ENCODE data around the gene PIP4K2B. TPM values are rescaled to one million over a fixed set of nuclear protein-coding genes. Genes with fewer than 3 reads are reported as not detected.

Gene PIP4K2B
- 35.5 and 41.0 TPM in 2 replicates for total RNA-seq

DNA sequence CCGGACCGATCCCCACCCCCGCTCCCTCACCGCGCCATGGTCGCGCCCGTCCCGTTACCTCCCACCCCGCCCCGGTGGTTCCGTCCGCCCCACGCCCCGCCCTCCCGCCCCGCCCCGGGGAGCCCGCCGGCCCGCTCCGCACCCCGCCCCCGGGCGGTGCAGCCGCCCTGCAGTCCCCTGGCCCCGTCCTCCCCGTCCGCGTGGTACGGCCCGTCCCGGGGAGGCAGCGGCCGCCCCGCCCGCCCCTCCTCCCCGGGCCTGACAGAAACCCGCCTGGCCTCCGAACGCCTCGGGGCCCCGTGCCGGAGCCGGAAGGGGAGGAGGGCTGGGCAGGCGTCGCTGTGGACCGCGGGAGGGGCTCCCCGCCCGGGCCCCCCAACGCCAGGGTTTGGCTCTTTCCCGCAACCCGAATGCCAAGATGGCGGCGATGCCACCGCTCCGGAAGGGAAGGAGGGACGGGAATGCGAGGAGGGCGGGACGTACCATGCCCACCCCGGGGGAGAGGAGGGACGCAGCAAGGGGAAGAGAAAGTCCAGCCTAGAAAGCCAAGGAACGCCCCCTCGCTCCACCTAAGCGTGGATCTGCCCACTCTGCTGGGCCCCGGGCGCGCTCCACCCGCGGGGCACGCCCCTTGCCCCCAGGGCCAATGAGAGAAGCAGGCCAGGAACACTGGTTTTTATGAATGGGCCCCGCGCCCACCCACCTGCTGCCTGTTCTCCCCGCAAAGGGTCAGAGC lies at the start of gene PIP4K2B:
TSS of gene PIP4K2B (minus strand) at position 56 of the 736 bp plus-strand sequence. CDS start 132 bp downstream, outside the sequence.

DNA sequence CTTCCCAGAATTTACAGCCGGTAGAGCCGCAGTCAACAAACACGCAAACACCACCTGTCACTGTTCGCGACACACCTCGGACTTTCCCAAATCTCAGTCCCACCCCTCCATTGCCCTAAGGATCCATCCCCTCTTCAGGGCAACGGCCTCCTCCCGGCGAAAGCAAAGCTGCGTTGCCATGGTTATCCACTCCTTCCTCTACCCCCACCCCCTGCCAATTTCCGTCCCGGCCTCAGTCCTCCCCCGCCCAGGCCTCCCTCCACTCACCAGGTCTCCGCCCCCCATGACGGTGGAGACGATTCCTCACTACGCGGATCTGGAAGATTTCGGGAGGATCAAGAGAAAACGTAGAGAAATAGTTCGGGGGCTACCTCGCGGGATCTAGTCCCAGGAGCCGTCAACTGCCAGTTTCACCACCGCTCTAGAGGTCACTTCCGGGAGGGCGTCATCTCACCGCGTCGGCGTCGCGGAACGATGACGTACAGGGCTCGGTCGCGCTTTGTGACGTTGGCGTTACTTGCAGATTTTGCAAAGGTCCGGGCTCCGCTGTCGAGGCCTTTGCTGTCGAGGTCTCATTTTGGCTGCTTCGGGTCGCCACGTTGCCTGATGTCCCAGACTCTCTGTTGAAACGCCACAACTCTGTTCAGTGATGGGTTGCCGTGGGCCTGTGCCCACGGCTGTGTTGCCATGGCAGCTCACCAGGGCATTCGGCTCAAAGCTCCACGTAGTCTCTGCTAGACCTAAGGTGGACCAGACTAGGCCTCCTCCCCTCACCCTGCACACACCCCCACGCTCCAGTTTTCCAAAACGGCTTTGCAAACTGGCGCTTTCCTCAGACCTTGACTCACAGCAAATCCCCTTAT lies 25.8 kb upstream of the PIP4K2B start, which contains the start of gene CWC25:
TSS of gene CWC25 (minus strand) at position 423 of the 863 bp plus-strand sequence. CDS start at position 285, 138 bp downstream.

DNA sequence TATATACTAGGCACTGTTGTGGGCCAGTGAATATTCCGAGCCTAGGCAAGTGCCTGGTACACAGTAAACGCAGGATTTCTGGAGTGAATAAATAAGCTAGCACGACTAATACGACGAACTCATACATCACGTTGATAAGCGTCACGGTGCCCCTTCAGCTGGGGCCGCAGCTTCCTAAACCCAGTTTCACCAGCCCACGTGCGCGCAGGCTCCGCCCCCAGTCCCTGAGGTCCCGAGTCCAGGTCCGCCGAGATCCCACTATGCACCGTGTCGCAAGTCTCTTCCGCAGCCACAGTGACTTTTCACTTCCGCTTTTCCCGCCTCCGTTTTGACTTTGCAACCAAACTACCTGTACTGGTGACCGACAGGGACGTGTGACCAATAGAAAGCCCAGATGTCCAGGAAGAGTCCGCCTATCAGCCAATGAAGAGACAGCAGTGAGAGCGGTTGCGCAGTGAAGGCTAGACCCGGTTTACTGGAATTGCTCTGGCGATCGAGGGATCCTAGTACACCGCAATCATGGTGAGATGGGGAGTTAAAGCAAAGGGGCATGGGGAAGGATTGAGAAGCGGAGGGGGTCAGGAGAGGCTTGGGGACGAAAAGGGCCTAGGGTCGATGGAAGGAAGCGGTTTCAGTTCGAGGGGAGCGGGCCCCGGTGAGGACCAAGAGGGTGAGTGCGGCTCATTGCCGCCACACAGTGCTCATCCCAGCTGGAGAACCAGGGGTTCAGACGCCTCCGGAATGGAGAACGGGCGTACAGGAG lies 46.9 kb downstream of the PIP4K2B start, which contains the start of gene PSMB3:
TSS of gene PSMB3 (plus strand) at position 434 of the 763 bp plus-strand sequence. CDS start at position 520, 86 bp downstream.

DNA sequence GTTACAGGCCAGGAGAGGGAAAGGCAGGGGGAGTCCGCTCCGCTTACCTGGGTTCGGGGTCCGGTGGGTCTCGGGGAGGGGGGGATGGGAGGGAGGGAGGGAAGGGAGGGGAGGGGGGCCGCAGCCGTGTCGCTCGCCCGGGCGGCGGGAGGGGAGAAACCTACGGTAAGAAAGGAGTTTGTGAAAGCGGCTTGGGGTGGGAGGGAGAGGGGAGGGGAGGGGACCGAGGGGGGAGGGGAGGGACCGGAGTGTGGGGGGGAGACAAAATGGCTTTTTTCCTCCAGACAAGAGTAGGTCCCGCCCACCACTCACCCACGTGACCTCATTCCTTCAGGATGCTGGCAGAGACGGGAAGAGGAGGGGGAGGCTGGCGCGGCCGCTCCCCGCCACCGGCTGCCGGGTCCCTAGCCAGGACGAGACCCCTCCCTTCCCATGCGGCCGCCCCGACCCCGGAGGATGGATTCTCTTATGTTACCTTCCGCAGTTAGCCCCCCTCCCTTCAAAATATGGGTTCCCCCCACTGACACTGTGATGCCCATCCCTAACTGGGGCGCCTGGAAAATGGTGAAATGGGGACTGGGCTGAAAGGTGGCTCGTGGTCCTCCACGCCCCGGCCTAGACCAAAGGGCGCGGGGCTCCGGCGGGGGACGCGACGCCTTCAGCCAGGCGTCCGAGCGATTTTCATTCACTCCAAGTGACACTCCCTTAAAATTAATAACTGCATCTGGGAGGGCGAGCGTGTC lies 51.0 kb downstream of the PIP4K2B start, which contains the start of gene PCGF2:
TSS of gene PCGF2 (minus strand) at position 188 of the 743 bp plus-strand sequence. CDS start 7,934 bp downstream, outside the sequence.

DNA sequence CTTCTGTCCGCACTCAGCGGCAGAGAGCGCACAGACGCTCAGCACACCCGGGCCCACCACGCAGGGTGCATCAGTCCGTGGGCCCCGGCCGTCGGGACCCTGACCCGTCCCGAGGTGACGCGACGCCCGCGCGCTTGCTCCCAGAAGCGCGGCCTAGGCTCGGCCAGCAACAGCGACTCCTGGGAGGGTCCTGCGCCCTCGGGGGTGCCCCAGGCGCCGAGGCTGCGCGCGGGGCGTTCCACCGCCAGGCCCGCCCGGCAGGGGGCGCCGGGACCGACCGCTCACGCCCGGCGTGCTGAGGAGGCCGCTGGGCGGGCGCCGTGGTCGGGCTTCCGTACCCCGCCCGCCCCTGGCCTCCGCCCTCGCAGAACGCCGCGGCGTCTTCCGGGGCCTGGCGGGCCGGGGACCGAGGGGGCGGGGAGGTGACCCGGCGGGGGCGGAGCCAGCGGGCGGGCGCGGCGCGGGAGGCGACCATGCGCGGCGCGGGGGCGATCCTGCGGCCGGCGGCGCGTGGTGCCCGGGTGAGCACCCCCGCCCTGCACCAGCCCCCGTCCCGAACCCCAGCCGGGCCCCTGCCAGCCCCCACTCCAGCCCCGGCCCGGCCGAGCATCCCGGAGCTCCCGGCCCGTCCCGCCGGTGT lies 69.3 kb downstream of the PIP4K2B start, which contains the start of gene CISD3:
TSS of gene CISD3 (plus strand) at position 456 of the 640 bp plus-strand sequence. CDS start at position 474, 18 bp downstream.

Other genes with a start within 250 kb of the PIP4K2B start
- 0.31 and 1.0 TPM in 2 replicates for gene SRCIN1, start 193.6 kb downstream of the PIP4K2B start, total RNA-seq
- 4.1 and 6.3 TPM in 2 replicates for gene EPOP, start 124.6 kb downstream of the PIP4K2B start, total RNA-seq
- gene MLLT6, start 94.3 kb downstream of the PIP4K2B start, total RNA-seq = 19.3 and 20.5 TPM in 2 replicates
- gene CISD3, start 69.2 kb downstream of the PIP4K2B start, total RNA-seq = 12.3 and 19.0 TPM in 2 replicates
- 2.4 and 7.4 TPM in 2 replicates for gene PCGF2, start 51.2 kb downstream of the PIP4K2B start, total RNA-seq
- 245 and 391 TPM in 2 replicates for gene PSMB3, start 46.8 kb downstream of the PIP4K2B start, total RNA-seq
- 8.8 and 10.7 TPM in 2 replicates for gene CWC25, start 25.8 kb upstream of the PIP4K2B start, total RNA-seq
- gene RPL23, start 54.2 kb upstream of the PIP4K2B start, total RNA-seq = 1,758 and 2,083 TPM in 2 replicates
- gene LASP1, start 70.5 kb upstream of the PIP4K2B start, total RNA-seq = 149 and 162 TPM in 2 replicates
- gene FBXO47, start 167.8 kb upstream of the PIP4K2B start, total RNA-seq = not detected in 2 replicates